Measurements from ENCODE around the gene STON1.
"Not testable (repeated sequence)": the region's sequence is repeated elsewhere in the genome, so short reads cannot be mapped to it uniquely, and the experiment has no call there.

STON1 gene

DNA sequence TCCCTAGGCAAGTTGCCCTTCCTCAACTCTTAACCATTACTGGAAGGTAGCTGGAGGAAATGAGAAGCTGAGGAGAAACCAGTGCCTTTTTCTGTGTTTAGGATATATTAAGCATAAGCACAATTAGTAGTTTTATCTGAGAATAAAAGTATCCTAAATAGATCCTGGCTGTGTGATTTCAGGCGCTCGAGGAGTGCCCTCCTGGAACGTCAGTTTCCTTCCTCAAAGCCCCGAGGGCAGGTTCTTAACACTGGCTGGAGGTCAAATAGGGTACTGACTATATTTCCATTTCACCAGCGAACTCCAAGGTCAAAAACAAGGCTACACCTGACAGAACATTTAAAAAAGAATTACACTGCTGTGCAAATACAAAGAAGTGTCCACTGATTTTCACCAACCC, 1.5 kb upstream of the STON1 start:
- no peak for DNase-seq

DNA sequence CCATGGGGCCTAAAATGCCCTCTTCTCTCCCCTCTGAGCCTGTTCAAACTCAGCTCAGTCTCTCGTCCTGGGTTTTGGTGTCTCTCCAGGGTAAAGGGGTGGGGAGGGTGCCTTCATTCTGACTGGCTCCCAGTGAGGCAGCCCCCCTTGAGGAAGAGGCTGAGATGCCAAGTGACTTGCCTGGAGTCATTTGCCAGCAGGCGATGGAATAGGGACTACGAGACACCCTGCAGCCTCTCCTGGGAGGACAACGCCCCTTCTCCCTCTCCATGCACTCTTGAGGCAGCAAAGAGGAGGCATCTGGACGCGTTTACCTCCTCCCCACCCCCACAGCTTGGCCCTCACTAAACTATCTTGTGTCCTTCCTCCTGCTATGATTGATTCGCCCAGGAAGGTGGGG, 760 bp upstream of the STON1 start:
- DNase-seq: no peak

DNA sequence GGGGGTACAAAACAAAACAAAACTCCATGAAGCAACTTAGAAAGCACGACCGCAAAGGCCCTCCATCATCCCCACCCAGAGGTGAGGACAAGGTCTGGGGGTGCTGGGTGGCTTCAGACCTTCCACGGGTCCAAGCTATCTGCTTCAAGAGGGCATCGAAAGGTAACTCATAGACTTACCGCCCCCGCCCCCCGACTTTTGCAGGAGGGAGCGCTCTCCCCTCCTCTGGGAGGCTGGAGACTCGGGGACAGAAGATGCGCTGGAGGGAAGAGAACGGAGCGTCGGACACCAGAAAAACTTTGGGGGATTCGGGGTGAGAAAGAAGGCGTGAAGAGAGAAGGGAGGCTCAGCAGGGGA, 300 bp upstream of the STON1 start:
- no peak for DNase-seq

DNA sequence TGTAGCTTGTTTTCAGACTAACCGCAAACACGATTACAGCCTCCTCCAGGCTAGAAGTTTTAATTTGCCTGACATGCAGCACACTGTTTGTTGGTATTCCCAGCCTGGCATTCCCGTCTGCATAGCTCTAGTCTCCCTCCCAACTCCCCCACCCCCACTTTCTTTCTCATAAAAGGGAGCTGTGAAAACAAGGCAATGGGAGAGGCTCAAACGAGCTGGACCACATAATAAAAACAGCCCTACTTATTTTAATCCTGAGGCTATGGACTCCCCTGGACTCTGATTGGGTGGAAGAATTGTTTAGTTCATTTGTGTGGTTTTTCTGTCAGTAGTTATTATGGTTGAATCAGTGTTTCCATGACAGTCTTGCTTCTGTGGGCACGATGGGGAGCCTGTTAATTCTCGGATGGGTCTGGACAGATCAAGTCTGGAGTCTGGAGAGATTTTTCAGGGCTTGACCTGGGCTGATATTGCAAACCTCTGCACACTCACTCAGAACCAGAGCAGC, 1.2 kb downstream of the STON1 start:
- DNase-seq: no peak

DNA sequence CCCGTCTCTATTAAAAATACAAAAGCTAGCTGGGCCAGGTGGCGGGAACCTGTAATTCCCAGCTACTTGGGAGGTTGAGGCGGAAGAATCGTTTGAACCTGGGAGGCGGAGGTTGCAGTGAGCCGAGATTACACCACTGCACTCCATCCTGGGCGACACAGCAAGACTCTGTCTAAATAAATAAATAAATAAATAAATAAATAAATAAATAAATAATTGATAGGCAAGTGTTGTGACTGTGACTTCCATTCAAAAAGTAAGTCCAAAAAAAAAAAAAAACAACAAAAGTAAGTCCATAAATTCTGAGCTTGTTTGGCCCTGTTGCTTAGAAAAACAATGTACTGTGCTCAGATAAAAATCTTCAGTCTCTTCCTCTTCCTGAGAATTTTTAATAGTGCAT, 2.2 kb downstream of the STON1 start:
- DNase-seq: no peak

DNA sequence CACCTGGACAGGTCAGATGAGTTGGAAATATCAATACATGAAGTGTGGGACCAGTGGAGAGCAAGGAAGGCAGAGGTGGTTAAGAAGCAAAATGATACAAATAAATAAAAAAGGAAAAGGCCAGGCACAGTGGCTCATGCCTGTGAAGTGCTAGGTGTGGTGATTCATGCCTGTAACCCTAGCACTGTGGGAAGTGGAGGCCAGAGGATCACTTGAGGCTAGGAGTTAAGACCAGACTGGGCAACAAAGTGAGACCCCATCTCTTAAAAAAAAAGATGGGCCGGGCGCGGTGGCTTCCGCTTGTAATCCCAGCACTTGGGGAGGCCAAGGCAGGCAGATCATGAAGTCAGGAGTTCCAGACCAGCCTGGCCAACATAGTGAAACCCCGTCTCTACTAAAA, 2.9 kb downstream of the STON1 start:
- DNase-seq: no peak

DNA sequence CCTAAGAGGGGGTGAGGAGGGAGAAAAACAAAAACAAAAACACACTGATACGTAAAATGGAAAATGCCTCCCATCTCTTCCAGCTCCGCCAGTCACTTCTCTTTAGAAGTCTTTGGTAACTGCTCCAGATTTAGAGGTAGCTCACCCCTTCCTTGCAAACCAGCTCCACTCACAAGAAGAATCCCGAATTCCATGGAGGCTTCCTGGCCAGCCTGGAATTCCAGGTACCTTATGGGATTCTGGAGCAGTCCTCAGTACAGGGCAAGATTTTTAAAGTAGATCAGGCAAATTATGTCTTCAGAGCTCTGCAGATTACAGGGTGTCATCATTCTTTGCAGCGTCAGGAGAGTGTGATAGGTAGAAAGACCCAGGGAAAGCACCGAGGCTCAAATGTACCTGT, 4.8 kb downstream of the STON1 start:
- DNase-seq: no peak

DNA sequence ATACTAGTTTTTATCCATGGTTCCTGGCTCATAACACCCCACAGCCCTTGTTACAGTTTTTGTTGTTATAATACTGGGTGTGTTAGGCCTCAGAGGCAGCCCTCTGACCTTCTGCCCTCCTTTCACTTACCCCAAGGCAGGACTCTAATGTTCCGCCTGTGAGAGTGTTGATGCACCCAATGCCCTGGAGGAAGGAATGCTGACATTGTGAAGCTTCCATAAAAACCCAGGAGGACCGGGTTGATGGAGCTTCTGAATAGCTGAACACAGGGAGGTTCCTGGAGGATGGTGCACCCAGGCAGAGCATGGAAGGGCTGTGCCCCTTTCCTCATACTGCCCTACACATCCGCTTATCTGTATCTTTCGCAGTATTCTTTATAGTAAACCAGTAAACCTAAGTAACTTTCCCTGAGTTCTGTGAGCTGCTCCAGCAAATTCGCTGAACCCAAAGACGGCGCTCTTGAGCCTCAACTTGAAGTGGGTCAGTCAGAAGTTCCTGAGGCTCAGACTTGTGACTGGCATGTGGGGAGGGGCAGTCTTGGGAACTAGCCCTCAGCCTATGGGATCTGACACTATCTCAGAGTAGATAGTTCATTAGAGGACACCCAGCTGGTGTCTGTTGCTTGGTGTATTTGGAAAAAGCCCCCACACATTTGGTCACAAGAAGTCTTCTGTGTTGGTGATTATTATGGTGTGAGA, 10.4 kb downstream of the STON1 start:
- no peak for DNase-seq

DNA sequence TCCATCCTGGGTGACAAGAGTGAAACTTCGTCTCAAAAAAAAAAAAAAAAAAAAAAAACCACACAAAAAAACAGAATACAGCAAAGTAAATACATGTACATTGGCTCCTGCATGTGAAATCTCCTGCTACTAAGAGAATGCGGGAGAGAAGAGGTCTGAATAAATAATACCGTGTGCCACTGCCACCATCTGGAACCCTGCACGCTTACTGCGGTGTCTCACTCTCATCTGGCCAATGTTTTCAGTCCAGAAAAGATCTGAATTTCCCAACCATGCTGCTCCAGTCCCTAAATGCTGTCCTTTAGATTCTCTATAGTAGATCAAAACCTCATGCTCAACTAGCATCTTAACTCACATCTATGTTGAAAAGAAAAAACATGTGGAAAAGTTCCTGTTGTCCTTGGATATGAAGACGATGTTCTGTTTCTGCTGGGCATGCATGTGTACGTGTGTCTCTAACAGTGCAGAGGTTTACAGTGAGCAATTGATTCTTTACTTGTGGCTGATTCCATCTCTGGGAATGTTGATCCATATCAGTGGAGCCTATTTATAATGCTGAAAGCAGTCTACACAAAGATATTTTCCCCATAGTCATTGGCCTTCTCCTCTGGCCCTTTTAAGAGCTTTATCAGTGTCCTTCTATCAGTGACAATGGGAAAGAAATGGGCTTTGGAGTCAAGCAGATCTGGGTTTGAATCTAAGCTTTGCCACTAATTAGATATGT, 11.9 kb downstream of the STON1 start:
- no peak for DNase-seq

DNA sequence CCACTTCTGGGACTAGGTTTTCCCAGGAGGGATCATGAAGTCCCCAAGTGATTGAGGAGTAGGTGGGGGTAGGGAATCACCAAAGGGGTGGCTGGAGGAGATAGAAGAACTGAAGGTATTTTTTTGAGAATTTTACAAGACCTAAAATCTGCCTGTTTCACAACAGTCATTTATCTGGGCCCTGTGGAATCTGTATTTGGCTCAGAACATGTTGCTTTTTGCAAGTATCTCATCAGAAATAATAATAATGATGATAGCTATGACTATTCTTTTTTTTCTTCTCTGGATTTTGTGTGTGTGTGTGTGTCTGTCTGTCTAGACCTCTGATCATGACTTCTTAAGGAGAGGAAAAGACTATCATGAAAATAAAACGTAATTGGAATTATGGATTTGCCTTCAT, 13.9 kb downstream of the STON1 start:
- DNase-seq: no peak

DNA sequence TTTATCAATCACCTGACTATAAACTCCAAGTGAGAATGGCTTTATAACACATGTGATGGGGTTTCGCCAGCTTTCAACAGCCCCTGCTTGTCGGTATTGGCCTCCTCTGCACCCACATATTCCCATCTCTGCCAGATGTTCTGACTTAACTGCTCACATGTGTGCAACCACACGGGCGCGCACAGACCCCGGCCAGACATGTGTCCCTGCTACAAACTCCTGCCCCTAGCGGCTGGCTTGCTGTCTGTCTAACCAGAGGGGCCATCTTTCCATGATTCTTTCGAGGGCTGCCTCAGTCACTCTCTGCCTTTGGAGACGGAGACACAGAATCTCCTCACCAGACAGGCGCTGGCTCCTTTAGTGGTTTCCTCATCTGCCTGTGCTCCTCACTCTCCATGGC, 15.3 kb downstream of the STON1 start:
- no peak for DNase-seq

DNA sequence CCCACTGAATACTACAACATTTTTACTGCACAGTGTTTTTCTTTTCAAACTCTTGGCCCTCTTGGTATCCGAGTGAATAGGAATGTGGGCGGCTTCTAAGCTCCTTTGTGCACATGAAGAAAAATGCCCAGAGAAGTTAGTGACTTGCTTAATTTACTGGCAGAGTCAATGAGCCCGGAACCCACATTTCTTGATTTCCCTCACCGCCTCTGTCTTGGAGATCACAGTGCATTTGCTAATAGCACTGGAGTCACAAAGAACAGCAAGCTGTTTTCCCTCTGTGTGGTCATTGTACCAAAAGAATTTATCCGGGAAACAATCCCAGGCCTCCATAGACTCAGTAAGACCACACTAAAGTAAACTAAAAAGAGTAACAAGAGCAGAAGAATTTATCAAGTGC, 18.9 kb downstream of the STON1 start:
- DNase-seq: no peak

DNA sequence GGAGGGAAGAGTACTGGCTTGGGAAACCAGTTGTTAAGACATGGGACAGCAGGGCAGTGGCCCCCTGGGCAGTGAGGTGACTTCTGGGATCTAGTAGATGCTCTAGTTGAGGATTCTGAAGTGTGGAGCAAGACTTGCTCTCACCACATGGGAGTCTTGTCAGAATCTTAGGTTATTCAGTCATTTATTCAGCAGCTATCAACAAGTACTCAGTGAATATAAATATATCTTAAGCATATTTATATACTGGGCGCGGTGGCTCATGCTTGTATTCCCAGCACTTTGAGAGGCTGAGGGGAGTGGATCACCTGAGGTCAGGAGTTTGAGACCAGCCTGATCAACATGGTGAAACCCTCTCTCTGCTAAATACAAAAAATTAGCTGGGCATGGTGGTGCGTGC, 20.0 kb downstream of the STON1 start:
- DNase-seq: no peak

DNA sequence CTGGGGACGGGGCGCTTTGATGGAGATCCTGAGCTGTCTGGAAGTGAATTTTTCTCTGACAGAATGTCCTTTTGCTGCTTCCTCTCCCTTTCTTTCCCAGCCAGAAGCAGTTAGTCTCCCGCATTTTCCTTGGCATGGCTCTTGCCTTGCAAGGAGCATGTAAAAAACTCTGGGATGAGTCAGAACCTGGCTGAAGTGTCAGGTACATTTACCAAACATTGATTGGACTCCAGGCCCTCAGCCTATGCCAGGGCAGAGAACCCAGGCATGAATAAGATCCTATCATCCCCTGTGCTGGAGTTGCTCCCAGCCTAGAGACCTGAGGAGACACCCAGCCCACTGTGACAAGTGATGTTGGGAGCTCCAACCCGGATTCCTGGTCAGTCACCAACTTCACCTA, 21.6 kb downstream of the STON1 start:
- DNase-seq: no peak

DNA sequence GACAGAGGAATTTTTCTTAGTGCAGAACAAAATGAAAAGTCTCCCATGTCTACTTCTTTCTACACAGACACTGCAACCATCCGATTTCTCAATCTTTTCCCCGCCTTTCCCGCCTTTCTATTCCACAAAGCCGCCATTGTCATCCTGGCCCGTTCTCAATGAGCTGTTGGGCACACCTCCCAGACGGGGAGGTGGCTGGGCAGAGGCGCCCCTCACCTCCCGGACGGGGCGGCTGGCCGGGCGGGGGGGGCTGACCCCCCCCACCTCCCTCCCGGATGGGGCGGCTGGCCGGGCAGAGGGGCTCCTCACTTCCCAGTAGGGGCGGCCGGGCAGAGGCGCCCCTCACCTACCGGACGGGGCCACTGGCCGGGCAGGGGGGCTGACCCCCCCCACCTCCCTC, 25.1 kb downstream of the STON1 start:
- DNase-seq: not testable (repeated sequence)

DNA sequence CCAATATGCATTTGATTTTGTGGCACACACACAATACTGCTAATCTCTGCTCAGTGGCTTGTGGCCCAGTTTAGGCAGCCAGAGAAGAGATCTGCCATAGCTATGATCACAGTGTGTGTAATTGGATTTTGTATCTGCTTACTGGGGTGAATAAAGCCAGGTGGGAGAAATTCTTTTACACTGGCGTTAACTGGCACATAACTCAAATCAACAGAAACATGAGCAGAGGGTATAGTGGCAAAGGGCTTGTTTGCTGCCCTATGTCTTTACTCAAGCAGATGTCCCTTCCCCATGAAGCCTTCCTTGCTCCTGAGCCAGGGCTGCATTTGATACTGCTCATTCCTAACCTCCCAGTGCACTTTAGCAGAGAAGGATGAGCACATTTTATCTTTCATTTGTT, 28.5 kb downstream of the STON1 start:
- no peak for DNase-seq

DNA sequence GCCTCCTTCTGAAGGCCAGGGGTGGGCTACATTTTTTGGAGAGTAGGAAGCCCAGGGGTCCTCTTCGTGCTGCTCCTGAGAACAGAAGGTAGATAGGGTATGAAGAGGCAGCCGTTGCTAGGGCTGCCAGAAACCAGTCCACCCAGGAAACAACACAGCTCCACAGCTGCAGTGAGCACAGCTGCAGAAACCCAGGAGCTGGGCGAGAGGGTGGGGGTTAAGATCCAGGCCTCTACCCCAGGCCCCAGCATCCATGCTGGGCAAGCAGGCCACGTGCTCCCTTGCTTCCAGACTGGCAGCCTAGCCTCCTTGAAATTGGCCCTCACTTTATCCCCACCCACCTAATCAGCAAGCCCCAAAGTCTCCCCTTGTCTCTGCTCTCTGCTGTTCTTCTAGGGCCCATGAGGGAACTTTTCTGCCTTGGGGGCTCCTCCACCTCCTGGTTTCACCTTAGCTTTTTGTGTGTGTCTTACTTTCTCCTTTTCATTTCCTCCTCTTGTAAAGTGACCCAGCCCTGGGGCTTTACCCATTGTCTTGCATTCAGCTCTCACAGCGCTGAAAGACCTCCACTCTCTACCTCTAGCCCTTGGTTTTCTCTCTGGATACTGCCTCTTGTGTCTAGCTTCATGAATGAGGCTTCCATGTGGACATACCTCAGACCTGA, 30.7 kb downstream of the STON1 start:
- DNase-seq: no peak

DNA sequence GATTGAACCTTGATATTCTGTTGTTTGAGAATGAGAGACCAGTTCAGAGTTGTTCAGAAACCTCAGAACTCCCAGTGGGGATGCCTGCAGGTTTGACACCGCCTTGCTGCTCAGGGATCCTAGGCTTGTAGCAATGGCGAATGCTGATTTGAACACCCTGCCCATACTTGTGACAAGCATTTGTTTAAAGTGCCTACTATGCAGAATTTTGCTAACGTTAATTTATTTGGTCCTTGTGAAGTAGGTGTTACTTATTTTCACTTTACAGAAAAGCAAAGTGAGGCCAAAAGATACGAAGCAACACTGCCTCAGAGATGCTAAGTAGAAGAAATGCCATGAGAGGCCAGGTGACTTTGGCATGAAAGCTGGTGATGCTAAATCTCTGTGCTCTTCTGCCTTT, 32.3 kb downstream of the STON1 start:
- DNase-seq: no peak

DNA sequence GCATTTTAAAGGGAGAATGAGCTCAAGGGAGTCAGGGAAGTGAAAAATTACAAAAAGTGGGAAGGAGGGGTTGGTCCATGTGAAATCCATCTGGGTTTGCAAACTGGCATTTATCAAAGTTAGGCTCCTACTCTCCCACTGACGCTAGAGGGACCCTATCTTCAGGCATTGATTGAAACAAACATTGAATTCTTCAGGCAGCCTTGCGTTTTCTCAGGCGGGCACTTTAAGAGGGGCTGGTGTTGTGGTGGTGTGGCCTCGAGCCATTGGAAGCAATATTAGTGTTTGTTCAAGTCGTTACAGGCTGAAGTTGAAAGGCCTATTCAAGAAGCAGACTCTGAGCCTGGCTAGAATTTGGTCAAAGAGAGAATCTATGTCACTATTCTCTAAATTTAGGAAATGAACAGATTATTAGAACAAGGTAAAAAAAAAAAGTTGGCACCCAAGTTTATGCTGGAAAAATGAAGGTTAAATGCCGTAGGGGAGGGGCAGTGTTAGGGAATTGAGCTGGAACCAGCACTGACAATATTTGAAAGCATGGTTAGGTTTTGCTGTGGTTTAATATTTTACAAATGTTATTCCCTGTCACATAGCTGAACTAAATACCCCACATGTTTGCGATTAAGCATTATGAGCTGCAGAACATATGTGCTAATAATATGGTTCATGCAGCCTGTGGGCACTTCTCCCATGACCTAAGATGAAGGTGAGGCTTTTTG, 36.8 kb downstream of the STON1 start:
- no peak for DNase-seq

DNA sequence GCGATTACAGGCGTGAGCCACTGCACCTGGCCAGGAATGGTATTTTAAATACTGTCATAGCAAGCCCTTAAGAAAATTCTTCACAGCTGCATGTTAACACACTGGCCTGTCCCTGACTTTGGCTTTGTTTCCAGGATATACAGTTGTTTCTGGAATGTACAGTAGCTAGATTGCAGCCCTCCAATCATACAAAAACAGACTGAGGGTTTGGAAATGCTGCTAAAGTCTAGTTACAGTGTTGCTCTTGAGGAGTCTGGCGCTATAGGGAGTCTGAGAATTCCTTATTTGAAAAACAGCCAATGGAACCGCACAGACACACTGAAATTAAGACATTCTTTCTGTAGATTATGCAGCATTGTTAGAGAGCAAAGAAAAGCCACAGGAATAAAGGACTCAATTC, 37.7 kb downstream of the STON1 start:
- DNase-seq: no peak

DNA sequence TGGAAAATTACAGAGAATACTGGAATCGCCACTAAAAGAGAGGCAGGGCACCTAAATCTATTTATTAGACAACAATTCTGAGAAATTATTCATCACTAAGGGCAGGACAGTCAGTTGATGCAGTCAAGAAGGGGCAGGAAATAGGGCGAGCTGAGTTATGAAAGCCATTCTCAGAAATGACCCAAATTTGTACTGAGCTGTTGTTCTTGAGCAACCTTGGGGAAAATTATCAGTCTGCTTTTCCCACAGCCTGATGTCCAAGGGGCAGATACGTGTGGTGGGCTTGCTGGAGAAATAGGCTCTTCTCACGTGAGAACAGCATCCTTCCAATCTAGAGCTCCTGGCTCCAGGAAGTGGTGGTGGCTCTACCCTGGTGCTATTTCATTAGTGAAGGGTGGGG, 38.6 kb downstream of the STON1 start:
- no peak for DNase-seq

DNA sequence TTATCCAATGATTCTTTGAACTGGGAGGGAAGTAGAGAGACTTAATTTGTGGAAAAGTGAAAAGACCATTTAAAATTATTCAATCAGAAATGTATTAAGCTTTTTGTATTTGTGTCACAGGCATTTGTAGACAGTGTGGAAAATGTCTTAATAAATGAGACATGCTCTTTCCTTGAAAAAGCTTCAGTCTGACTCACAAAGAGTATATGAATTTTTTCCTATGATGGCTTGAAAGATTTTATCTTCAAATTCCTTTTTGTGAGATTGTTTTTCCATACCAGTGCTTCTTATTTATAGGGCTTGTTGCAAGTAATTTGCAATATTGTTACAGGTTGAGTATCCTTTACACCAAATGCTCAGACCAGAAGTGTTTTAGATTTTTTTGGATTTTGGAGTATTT, 39.5 kb downstream of the STON1 start:
- DNase-seq: no peak

DNA sequence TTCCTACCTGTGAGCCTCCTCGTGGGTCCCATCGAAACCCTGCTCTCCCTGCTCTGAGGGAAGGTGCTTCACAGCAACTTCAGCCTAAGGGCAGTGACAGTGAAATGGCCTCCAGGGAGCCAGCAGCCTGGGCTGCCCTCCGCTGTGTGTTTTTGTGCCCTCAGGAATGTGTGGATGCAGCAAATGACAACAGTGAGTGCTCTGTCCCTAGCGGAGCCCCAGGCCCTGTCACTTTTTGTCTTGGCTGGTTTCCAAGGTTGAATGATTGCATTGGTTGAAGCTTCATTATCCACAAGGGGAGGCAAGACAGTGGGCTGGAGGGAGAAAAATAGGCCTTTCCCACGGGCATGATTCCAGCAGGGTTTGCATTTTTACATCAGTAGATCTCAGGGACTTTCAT, 42.9 kb downstream of the STON1 start:
- no peak for DNase-seq

All from activated gamma-delta T cell treated with Interleukin-2 at 50 U/mL for 16 hours (primary cell).